Measurements from ENCODE around the gene SYNGR2. TPM values are rescaled to one million over a fixed set of nuclear protein-coding genes. Genes with fewer than 3 reads are reported as not detected.
A peak's percentile ranks its signal among the peaks of the same experiment; 100 is the strongest.

The SYNGR2 gene
- total RNA-seq, 1 donor: 4.6 TPM

- no peak overlapping the region for H3K4me3 ChIP-seq (ENCODE audit: low read depth, low read length)
- no peak for DNase-seq (ENCODE audit: low read depth)
- TF ChIP-seq CTCF (IDR thresholded peaks at IDR 0.05; ENCODE audit: insufficient read depth, low read length): no peak
Observed at GRCh38 chr17:78208486-78208885, 40.1 kb downstream of the SYNGR2 start.

- DNase-seq (ENCODE audit: low read depth): no peak
- no peak for TF ChIP-seq CTCF (IDR thresholded peaks at IDR 0.05; ENCODE audit: insufficient read depth, low read length)
Observed at GRCh38 chr17:78210111-78210510, 41.7 kb downstream of the SYNGR2 start.

DNA sequence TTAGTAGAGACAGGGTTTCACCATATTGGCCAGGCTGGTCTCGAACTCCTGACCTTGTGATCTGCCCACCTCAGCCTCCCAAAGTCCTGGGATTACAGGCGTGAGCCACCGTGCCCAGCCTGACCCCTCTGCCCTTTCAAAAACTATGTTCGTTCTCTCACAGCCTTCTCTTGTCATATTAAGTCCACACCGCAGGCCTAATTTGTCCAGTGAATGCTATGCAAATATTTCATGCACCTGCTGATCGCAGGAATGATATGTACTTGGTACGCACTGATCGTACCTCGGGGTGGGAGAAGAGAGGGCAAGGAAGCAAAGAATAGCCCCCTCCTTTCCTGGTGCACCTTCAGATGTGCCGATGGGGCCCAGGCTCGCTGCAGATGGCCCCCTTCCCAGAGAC, 42.7 kb downstream of the SYNGR2 start:
- H3K4me3 ChIP-seq (ENCODE audit: low read depth, low read length): no peak overlapping the region
- DNase-seq (ENCODE audit: low read depth): no peak
- no peak for TF ChIP-seq CTCF (IDR thresholded peaks at IDR 0.05; ENCODE audit: insufficient read depth, low read length)

More at GRCh38 chr17:78210111-78210510, 41.7 kb downstream of the SYNGR2 start:
- no peak overlapping the region for H3K4me3 ChIP-seq (ENCODE audit: low read depth, low read length)

DNA sequence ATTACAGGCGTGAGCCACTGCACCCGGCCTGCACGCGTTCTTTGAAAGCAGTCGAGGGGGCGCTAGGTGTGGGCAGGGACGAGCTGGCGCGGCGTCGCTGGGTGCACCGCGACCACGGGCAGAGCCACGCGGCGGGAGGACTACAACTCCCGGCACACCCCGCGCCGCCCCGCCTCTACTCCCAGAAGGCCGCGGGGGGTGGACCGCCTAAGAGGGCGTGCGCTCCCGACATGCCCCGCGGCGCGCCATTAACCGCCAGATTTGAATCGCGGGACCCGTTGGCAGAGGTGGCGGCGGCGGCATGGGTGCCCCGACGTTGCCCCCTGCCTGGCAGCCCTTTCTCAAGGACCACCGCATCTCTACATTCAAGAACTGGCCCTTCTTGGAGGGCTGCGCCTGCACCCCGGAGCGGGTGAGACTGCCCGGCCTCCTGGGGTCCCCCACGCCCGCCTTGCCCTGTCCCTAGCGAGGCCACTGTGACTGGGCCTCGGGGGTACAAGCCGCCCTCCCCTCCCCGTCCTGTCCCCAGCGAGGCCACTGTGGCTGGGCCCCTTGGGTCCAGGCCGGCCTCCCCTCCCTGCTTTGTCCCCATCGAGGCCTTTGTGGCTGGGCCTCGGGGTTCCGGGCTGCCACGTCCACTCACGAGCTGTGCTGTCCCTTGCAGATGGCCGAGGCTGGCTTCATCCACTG, 45.8 kb downstream of the SYNGR2 start, which contains the start of gene BIRC5:
BIRC5 (plus strand) TSS at position 238 of the 690 bp plus-strand sequence; CDS start at position 302, 64 bp downstream.
- peak; percentile 74 for DNase-seq (ENCODE audit: low read depth)
- TF ChIP-seq CTCF (IDR thresholded peaks at IDR 0.05; ENCODE audit: insufficient read depth, low read length): no peak
- peak within 1 kb of the TSS; percentile 81 for H3K4me3 ChIP-seq (ENCODE audit: low read depth, low read length)

DNA sequence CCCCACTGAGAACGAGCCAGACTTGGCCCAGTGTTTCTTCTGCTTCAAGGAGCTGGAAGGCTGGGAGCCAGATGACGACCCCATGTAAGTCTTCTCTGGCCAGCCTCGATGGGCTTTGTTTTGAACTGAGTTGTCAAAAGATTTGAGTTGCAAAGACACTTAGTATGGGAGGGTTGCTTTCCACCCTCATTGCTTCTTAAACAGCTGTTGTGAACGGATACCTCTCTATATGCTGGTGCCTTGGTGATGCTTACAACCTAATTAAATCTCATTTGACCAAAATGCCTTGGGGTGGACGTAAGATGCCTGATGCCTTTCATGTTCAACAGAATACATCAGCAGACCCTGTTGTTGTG, 46.3 kb downstream of the SYNGR2 start:
- no peak for DNase-seq (ENCODE audit: low read depth)
- peak overlapping the region; percentile 81 for H3K4me3 ChIP-seq (ENCODE audit: low read depth, low read length)
- no peak for TF ChIP-seq CTCF (IDR thresholded peaks at IDR 0.05; ENCODE audit: insufficient read depth, low read length)

- H3K4me3 ChIP-seq (ENCODE audit: low read depth, low read length): no peak overlapping the region
- DNase-seq (ENCODE audit: low read depth): no peak
- TF ChIP-seq CTCF (IDR thresholded peaks at IDR 0.05; ENCODE audit: insufficient read depth, low read length): no peak
Observed at GRCh38 chr17:78219396-78220150, 51.2 kb downstream of the SYNGR2 start.

Small RNA genes within 50 kb of the gene (small RNA-seq; reads per million reads assigned to genes)
- gene AC087645.1: not detected

Other genes with a start within 250 kb of the SYNGR2 start
- 6.4 and 10.3 TPM in 2 replicates for gene TNRC6C, start 209.9 kb upstream of the SYNGR2 start, total RNA-seq (ENCODE audit: low replicate concordance)
- 1.2 TPM in 1 of 2 replicates, not detected in the other for gene TMC6, start 39.8 kb upstream of the SYNGR2 start, total RNA-seq (ENCODE audit: low replicate concordance)
- gene TMC8, start 37.8 kb upstream of the SYNGR2 start, total RNA-seq (ENCODE audit: low replicate concordance): not detected in 2 replicates
- not detected in 2 replicates for gene C17orf99, start 22.2 kb upstream of the SYNGR2 start, total RNA-seq (ENCODE audit: low replicate concordance)
- gene TK1, start 18.5 kb downstream of the SYNGR2 start, total RNA-seq (ENCODE audit: low replicate concordance): 4.3 and 75.9 TPM in 2 replicates
- 41.0 and 45.1 TPM in 2 replicates for gene AFMID, start 18.8 kb downstream of the SYNGR2 start, total RNA-seq (ENCODE audit: low replicate concordance)
- gene BIRC5, start 45.7 kb downstream of the SYNGR2 start, total RNA-seq (ENCODE audit: low replicate concordance): 0.57 and 31.8 TPM in 2 replicates
- not detected in 2 replicates for gene TMEM235, start 63.0 kb downstream of the SYNGR2 start, total RNA-seq (ENCODE audit: low replicate concordance)
- 26.0 and 50.6 TPM in 2 replicates for gene SOCS3, start 191.5 kb downstream of the SYNGR2 start, total RNA-seq (ENCODE audit: low replicate concordance)
- 13.9 and 40.2 TPM in 2 replicates for gene PGS1, start 210.1 kb downstream of the SYNGR2 start, total RNA-seq (ENCODE audit: low replicate concordance)

Measured in fibroblast of the aortic adventitia (primary cell).